ENCODE data around the gene FAM151A. TPM values are rescaled to one million over a fixed set of nuclear protein-coding genes. Genes with fewer than 3 reads are reported as not detected.

FAM151A gene
- total and polyA plus RNA-seq, 2 of the 13 experiments (the other 11 are each of a cell fraction or from before 2014, with no cell fraction given) = 0.29 to 3.6 TPM

DNA sequence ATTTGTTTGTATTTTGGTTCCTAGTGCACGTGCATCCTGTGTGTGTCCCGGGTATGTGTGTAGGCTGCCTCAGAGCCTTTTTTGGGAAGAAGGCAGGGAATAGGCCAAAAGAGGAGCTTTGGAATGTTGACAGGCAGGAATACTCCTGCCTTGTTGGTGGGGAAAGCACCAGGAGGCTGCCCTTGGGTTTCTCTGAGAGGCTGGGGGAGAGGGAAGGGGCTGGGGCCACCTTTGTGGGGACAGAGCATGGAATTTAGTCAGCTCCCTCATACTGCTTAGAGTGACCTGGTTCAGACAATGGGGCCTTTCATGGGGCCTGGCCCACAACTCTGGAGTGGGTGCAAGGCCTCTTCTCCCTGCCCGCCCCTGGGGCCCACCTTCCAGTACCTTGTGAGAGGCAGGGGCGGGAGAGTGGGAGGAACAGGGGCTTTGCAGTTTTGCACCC is 44.0 kb downstream of the FAM151A start (continued):
- TF ChIP-seq, protein P1, sequence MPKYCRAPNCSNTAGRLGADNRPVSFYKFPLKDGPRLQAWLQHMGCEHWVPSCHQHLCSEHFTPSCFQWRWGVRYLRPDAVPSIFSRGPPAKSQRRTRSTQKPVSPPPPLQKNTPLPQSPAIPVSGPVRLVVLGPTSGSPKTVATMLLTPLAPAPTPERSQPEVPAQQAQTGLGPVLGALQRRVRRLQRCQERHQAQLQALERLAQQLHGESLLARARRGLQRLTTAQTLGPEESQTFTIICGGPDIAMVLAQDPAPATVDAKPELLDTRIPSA (CRISPR knock-in tag; IDR thresholded peaks at IDR 0.05; ENCODE audit: borderline replicate concordance) = no peak
- TF ChIP-seq ZNF547 (CRISPR knock-in tag; IDR thresholded peaks at IDR 0.05) (no peak), SOX5 (CRISPR knock-in tag; IDR thresholded peaks at IDR 0.05; ENCODE audit: borderline replicate concordance) (no peak), DNMT3B (CRISPR knock-in tag; conservative IDR thresholded peaks at IDR 0.05) (no peak), ARNTL (CRISPR knock-in tag; IDR thresholded peaks at IDR 0.05) (no peak), IRX3 (CRISPR knock-in tag; IDR thresholded peaks at IDR 0.05; ENCODE audit: borderline replicate concordance, low read depth) (no peak), ATAD3A (CRISPR knock-in tag; IDR thresholded peaks at IDR 0.05) (no peak), HOXA9 (CRISPR knock-in tag; IDR thresholded peaks at IDR 0.05; ENCODE audit: borderline replicate concordance) (no peak), RELA (CRISPR knock-in tag; IDR thresholded peaks at IDR 0.05) (no peak), ZNF121 (CRISPR knock-in tag; IDR thresholded peaks at IDR 0.05) (no peak), PHF20 (CRISPR knock-in tag; IDR thresholded peaks at IDR 0.05) (no peak), ZNF557 (CRISPR knock-in tag; IDR thresholded peaks at IDR 0.05) (no peak), U2AF2 (IDR thresholded peaks at IDR 0.05; ENCODE audit: low read depth, low read length) (no peak), ZBTB20 (CRISPR knock-in tag; IDR thresholded peaks at IDR 0.05; ENCODE audit: borderline replicate concordance, low read depth) (no peak), MIER3 (CRISPR knock-in tag; IDR thresholded peaks at IDR 0.05; ENCODE audit: borderline replicate concordance) (no peak), KDM2A (CRISPR knock-in tag; IDR thresholded peaks at IDR 0.05; ENCODE audit: borderline replicate concordance, low read depth) (no peak), GTF3A (CRISPR knock-in tag; conservative IDR thresholded peaks at IDR 0.05) (no peak), ATF7-NPFF (CRISPR knock-in tag; IDR thresholded peaks at IDR 0.05; ENCODE audit: low read depth) (no peak)
- TF ChIP-seq, protein P2, sequence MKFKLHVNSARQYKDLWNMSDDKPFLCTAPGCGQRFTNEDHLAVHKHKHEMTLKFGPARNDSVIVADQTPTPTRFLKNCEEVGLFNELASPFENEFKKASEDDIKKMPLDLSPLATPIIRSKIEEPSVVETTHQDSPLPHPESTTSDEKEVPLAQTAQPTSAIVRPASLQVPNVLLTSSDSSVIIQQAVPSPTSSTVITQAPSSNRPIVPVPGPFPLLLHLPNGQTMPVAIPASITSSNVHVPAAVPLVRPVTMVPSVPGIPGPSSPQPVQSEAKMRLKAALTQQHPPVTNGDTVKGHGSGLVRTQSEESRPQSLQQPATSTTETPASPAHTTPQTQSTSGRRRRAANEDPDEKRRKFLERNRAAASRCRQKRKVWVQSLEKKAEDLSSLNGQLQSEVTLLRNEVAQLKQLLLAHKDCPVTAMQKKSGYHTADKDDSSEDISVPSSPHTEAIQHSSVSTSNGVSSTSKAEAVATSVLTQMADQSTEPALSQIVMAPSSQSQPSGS (CRISPR knock-in tag; IDR thresholded peaks at IDR 0.05) = no peak
- TF ChIP-seq, protein P3, sequence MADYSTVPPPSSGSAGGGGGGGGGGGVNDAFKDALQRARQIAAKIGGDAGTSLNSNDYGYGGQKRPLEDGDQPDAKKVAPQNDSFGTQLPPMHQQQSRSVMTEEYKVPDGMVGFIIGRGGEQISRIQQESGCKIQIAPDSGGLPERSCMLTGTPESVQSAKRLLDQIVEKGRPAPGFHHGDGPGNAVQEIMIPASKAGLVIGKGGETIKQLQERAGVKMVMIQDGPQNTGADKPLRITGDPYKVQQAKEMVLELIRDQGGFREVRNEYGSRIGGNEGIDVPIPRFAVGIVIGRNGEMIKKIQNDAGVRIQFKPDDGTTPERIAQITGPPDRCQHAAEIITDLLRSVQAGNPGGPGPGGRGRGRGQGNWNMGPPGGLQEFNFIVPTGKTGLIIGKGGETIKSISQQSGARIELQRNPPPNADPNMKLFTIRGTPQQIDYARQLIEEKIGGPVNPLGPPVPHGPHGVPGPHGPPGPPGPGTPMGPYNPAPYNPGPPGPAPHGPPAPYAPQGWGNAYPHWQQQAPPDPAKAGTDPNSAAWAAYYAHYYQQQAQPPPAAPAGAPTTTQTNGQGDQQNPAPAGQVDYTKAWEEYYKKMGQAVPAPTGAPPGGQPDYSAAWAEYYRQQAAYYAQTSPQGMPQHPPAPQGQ (CRISPR knock-in tag; IDR thresholded peaks at IDR 0.05; ENCODE audit: borderline replicate concordance) = no peak
- TF ChIP-seq, protein P4, sequence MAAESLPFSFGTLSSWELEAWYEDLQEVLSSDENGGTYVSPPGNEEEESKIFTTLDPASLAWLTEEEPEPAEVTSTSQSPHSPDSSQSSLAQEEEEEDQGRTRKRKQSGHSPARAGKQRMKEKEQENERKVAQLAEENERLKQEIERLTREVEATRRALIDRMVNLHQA (CRISPR knock-in tag; IDR thresholded peaks at IDR 0.05) = no peak
- TF ChIP-seq, protein P5, sequence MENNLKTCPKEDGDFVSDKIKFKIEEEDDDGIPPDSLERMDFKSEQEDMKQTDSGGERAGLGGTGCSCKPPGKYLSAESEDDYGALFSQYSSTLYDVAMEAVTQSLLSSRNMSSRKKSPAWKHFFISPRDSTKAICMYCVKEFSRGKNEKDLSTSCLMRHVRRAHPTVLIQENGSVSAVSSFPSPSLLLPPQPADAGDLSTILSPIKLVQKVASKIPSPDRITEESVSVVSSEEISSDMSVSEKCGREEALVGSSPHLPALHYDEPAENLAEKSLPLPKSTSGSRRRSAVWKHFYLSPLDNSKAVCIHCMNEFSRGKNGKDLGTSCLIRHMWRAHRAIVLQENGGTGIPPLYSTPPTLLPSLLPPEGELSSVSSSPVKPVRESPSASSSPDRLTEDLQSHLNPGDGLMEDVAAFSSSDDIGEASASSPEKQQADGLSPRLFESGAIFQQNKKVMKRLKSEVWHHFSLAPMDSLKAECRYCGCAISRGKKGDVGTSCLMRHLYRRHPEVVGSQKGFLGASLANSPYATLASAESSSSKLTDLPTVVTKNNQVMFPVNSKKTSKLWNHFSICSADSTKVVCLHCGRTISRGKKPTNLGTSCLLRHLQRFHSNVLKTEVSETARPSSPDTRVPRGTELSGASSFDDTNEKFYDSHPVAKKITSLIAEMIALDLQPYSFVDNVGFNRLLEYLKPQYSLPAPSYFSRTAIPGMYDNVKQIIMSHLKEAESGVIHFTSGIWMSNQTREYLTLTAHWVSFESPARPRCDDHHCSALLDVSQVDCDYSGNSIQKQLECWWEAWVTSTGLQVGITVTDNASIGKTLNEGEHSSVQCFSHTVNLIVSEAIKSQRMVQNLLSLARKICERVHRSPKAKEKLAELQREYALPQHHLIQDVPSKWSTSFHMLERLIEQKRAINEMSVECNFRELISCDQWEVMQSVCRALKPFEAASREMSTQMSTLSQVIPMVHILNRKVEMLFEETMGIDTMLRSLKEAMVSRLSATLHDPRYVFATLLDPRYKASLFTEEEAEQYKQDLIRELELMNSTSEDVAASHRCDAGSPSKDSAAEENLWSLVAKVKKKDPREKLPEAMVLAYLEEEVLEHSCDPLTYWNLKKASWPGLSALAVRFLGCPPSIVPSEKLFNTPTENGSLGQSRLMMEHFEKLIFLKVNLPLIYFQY (CRISPR knock-in tag; IDR thresholded peaks at IDR 0.05; ENCODE audit: borderline replicate concordance) = no peak
- TF ChIP-seq, protein P6, sequence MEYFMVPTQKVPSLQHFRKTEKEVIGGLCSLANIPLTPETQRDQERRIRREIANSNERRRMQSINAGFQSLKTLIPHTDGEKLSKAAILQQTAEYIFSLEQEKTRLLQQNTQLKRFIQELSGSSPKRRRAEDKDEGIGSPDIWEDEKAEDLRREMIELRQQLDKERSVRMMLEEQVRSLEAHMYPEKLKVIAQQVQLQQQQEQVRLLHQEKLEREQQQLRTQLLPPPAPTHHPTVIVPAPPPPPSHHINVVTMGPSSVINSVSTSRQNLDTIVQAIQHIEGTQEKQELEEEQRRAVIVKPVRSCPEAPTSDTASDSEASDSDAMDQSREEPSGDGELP (IDR thresholded peaks at IDR 0.05; ENCODE audit: borderline replicate concordance, low read depth) = no peak

All from HepG2 (cell line).